Astrocyte (in vitro differentiated cells and primary cell): ENCODE data around the gene PRKD3. TPM values are rescaled to one million over a fixed set of nuclear protein-coding genes. Genes with fewer than 3 reads are reported as not detected.

Experiments
- DNase-seq: peaks from one replicate; pipeline ENCODE4 v3.0.0-alpha.2; 2010; ENCODE audit warnings: low read depth
- FAIRE-seq: peaks from 2 replicates; lab custom pipeline; 2011; peaks lifted over from hg19 to GRCh38; lab: Jason Lieb, UNC
- H2AFZ ChIP-seq: 2 replicates; pipeline ENCODE4 v1.6.0; 2012; ENCODE audit warnings: low read depth, low read length, inconsistent platforms
- H3K27ac ChIP-seq: 2 replicates; pipeline ENCODE4 v1.5.1; 2011; ENCODE audit warnings: low read depth, low read length, inconsistent platforms
- H3K27me3 ChIP-seq: 2 replicates; pipeline ENCODE4 v1.6.0; 2011; ENCODE audit warnings: low read length, inconsistent platforms; ENCODE audit not compliant: insufficient read depth
- H3K36me3 ChIP-seq: 2 replicates; pipeline ENCODE4 v1.5.1; 2011; ENCODE audit warnings: low read length, inconsistent platforms; ENCODE audit not compliant: insufficient read depth
- H3K4me1 ChIP-seq: 2 replicates; pipeline ENCODE4 v1.5.1; 2011; ENCODE audit warnings: low read length, inconsistent platforms; ENCODE audit not compliant: insufficient read depth
- H3K4me2 ChIP-seq: 2 replicates; pipeline ENCODE4 v1.6.0; 2012; ENCODE audit warnings: low read length, inconsistent platforms
- H3K4me3 ChIP-seq: 2 replicates; pipeline ENCODE4 v1.5.1; 2011; ENCODE audit warnings: low read depth, mild to moderate bottlenecking, low read length, inconsistent platforms; ENCODE audit not compliant: insufficient read depth
- H3K79me2 ChIP-seq: 2 replicates; pipeline ENCODE4 v1.6.0; 2012; ENCODE audit warnings: mild to moderate bottlenecking, low read length, inconsistent platforms; ENCODE audit not compliant: insufficient read depth
- H3K9ac ChIP-seq: 2 replicates; pipeline ENCODE4 v1.6.0; 2012; ENCODE audit warnings: mild to moderate bottlenecking, low read length, inconsistent platforms
- H3K9me3 ChIP-seq: 2 replicates; pipeline ENCODE4 v1.5.1; 2012; ENCODE audit warnings: low read depth, mild to moderate bottlenecking, low read length, inconsistent platforms; ENCODE audit not compliant: insufficient read depth
- H4K20me1 ChIP-seq: 2 replicates; pipeline ENCODE4 v1.6.0; 2012; ENCODE audit warnings: low read length, inconsistent platforms; ENCODE audit not compliant: insufficient read depth
- H3K27ac Mint-ChIP-seq: one replicate; pipeline ENCODE4 v1.8.0; 2021; ENCODE audit warnings: mild to moderate bottlenecking, mixed read lengths; ENCODE audit not compliant: unreplicated experiment
- H3K27me3 Mint-ChIP-seq: one replicate; pipeline ENCODE4 v1.8.0; 2021; ENCODE audit warnings: low read depth, mixed read lengths; ENCODE audit not compliant: unreplicated experiment
- H3K36me3 Mint-ChIP-seq: one replicate; pipeline ENCODE4 v1.8.0; 2021; ENCODE audit warnings: low read depth, mixed read lengths; ENCODE audit not compliant: unreplicated experiment
- H3K4me1 Mint-ChIP-seq: one replicate; pipeline ENCODE4 v1.8.0; 2021; ENCODE audit warnings: low read depth, mixed read lengths; ENCODE audit not compliant: unreplicated experiment
- H3K4me3 Mint-ChIP-seq: one replicate; pipeline ENCODE4 v1.8.0; 2021; ENCODE audit warnings: mild to moderate bottlenecking, moderate library complexity, mixed read lengths; ENCODE audit not compliant: unreplicated experiment
- H3K9me3 Mint-ChIP-seq: one replicate; pipeline ENCODE4 v1.8.0; 2021; ENCODE audit warnings: mild to moderate bottlenecking, mixed read lengths; ENCODE audit not compliant: unreplicated experiment
- EZH2 ChIP-seq: IDR thresholded peaks from 2 replicates; pipeline ENCODE4 v1.6.1; 2012; ENCODE audit warnings: mild to moderate bottlenecking, low read length, inconsistent platforms; ENCODE audit not compliant: insufficient read depth
- total RNA-seq: library from RNA; stranded (reverse); gene quantifications from 2 replicates; pipeline ENCODE4 v1.2.1, GENCODE V29; 2021
- TF ChIP-seq, protein P1 (sequence below): IDR thresholded peaks from 2 replicates; pipeline ENCODE4 v1.5.1; 2011; ENCODE audit warnings: low read depth, mild to moderate bottlenecking, inconsistent platforms, low read length, moderate library complexity; ENCODE audit not compliant: insufficient read depth

PRKD3 gene
- total RNA-seq, 1 donor from 2014 or later: 42.5 TPM

DNA sequence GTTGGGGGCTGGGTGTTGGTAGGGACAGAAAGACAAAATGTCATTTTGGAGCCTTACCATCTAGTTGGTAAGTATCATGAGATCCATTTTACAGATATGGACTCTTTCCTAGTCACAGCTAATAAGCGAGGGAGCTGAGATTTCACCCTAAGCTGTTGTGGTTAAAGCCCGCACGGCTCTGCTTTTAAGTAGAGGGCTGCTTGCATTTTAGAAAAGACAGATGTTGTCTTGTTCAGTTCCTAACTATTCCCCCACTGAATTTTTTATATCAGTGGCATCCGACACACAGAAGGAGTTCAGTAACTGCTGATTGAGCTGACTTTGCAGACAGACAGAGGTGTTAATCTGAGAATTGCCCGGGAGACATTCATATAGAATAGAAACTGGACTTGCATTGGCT is 23.5 kb upstream of the PRKD3 start:
- H3K9me3 Mint-ChIP-seq: no peaks in the 10 kb centered on the region

DNA sequence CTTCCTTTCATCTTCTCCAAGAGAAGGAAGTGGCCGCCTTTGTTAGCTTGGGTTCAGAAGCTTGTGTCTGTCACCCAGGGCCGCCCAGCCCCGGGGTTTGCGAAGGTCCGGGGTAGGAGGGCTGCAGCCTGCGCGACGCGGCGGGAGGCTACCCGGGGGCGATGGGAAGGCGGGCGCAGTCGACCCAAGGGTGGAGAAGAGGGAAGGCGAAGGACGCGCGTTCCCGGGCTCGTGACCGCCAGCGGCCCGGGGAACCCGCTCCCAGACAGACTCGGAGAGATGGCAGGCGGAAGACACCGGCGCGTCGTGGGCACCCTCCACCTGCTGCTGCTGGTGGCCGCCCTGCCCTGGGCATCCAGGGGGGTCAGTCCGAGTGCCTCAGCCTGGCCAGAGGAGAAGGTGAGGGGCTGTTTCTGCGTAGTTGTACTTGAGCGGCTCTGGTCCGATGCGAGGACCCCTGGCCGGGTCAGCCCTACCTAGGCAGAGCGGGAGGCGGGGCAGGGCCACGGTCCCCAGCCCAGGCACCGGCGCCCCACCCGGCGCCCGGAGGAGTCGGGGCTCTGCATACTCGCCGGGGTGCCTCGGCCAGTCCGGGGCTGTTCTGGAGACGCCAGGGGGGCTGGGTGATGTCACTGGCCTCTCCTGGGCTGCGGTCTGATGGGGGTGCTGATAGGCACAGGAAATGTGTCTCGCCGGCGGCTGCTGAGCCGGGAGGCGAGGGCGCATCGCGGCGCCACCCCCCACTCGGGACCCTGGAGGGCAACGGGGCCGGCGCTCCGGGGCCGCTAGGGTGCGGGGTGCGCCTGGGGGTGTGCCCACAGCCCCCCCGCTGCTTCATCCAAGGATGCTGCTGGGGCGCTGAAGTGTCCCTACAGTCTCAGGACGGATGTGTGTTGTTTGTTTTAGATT is 20.1 kb upstream of the PRKD3 start, which contains the start of gene QPCT:
Gene QPCT (plus strand): TSS at position 178 of the 909 bp plus-strand sequence. CDS start 102 bp downstream, at position 280.
- no peaks in the 10 kb centered on the region for H3K27me3 Mint-ChIP-seq
- peak within 1 kb of the TSS; percentile 73 for H3K4me3 Mint-ChIP-seq
- H3K36me3 Mint-ChIP-seq: no peaks in the 10 kb centered on the region
- H3K4me1 Mint-ChIP-seq: peaks cover 28% of the 10 kb centered on the region
- peak within 1 kb of the TSS; percentile 70 for H3K4me3 ChIP-seq
- H3K27ac ChIP-seq: peak within 1 kb of the TSS; percentile 31
- H3K27ac Mint-ChIP-seq: peak within 1 kb of the TSS; percentile 77
- no peak for TF ChIP-seq EZH2
- TF ChIP-seq, protein P1, sequence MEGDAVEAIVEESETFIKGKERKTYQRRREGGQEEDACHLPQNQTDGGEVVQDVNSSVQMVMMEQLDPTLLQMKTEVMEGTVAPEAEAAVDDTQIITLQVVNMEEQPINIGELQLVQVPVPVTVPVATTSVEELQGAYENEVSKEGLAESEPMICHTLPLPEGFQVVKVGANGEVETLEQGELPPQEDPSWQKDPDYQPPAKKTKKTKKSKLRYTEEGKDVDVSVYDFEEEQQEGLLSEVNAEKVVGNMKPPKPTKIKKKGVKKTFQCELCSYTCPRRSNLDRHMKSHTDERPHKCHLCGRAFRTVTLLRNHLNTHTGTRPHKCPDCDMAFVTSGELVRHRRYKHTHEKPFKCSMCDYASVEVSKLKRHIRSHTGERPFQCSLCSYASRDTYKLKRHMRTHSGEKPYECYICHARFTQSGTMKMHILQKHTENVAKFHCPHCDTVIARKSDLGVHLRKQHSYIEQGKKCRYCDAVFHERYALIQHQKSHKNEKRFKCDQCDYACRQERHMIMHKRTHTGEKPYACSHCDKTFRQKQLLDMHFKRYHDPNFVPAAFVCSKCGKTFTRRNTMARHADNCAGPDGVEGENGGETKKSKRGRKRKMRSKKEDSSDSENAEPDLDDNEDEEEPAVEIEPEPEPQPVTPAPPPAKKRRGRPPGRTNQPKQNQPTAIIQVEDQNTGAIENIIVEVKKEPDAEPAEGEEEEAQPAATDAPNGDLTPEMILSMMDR: no peak
- peak within 1 kb of the TSS; percentile 90 for H2AFZ ChIP-seq
- H3K36me3 ChIP-seq: no peaks in the 10 kb centered on the region
- H3K9me3 ChIP-seq: no peaks in the 10 kb centered on the region
- DNase-seq (peak; percentile 47), FAIRE-seq (no peak)
- no peaks in the 10 kb centered on the region for H3K79me2 ChIP-seq
- H3K27me3 ChIP-seq: no peaks in the 10 kb centered on the region
- peak within 1 kb of the TSS; percentile 81 for H3K9ac ChIP-seq
- H3K4me1 ChIP-seq: peaks cover 12% of the 10 kb centered on the region
- no peaks in the 10 kb centered on the region for H3K9me3 Mint-ChIP-seq
- peak within 1 kb of the TSS; percentile 92 for H3K4me2 ChIP-seq
- no peaks in the 10 kb centered on the region for H4K20me1 ChIP-seq

More for the DNA sequence above, 23.5 kb upstream of the PRKD3 start:
- no peak overlapping the region for H3K4me3 ChIP-seq
- peaks cover 12% of the 10 kb centered on the region for H3K4me1 ChIP-seq
- H3K79me2 ChIP-seq: no peaks in the 10 kb centered on the region
- no peaks in the 10 kb centered on the region for H3K36me3 ChIP-seq
- DNase-seq: no peak
- no peaks in the 10 kb centered on the region for H3K27me3 Mint-ChIP-seq
- H3K4me1 Mint-ChIP-seq: peaks cover 36% of the 10 kb centered on the region
- no peak overlapping the region for H3K4me2 ChIP-seq
- H3K27ac Mint-ChIP-seq: no peak overlapping the region
- H3K36me3 Mint-ChIP-seq: no peaks in the 10 kb centered on the region
- no peak overlapping the region for H3K9ac ChIP-seq
- no peaks in the 10 kb centered on the region for H3K9me3 ChIP-seq
- no peak overlapping the region for H3K4me3 Mint-ChIP-seq
- H4K20me1 ChIP-seq: no peaks in the 10 kb centered on the region
- H2AFZ ChIP-seq: no peak overlapping the region
- no peak for FAIRE-seq
- H3K27ac ChIP-seq: no peak overlapping the region
- no peak for TF ChIP-seq EZH2
- TF ChIP-seq, protein P1: no peak
- H3K27me3 ChIP-seq: no peaks in the 10 kb centered on the region
